DND-41 (cell line): ENCODE measurements around the gene DIAPH2.

Source experiments
- CTCF ChIP-seq: IDR thresholded peaks from 2 replicates; pipeline ENCODE4 v1.5.1; 2012; ENCODE audit warnings: borderline replicate concordance, low read length, moderate library complexity, mild to moderate bottlenecking; ENCODE audit not compliant: poor library complexity, severe bottlenecking; ENCODE audit errors: extremely low read depth
- EZH2 ChIP-seq: IDR thresholded peaks from 3 replicates; pipeline ENCODE4 v1.6.1; 2012; ENCODE audit warnings: borderline replicate concordance, low read depth, mild to moderate bottlenecking, moderate library complexity, low read length, inconsistent platforms; ENCODE audit not compliant: severe bottlenecking

- TF ChIP-seq EZH2 (no peak), CTCF (no peak)
Measured at GRCh38 chrX:96989830-96990571, 305.4 kb downstream of the DIAPH2 start.
